Fibroblast of skin of left biceps (primary cell): Measurements from ENCODE around the gene PRKCB.

ENCODE experiments used
- DNase-seq, 2 experiments: peaks; one replicate each; pipeline ENCODE4 v3.0.0-alpha.2; 2013; ENCODE audit warnings: low read depth in 2 of 2

PRKCB gene

GRCh38 chr16:23968176-23968575 lies 132.4 kb downstream of the PRKCB start:
- no peak for DNase-seq

GRCh38 chr16:23969468-23970297 lies 133.9 kb downstream of the PRKCB start:
- DNase-seq: no peak

GRCh38 chr16:23974223-23974622 lies 138.4 kb downstream of the PRKCB start:
- DNase-seq: no peak

GRCh38 chr16:23975293-23975692 lies 139.5 kb downstream of the PRKCB start:
- DNase-seq: no peak

DNA sequence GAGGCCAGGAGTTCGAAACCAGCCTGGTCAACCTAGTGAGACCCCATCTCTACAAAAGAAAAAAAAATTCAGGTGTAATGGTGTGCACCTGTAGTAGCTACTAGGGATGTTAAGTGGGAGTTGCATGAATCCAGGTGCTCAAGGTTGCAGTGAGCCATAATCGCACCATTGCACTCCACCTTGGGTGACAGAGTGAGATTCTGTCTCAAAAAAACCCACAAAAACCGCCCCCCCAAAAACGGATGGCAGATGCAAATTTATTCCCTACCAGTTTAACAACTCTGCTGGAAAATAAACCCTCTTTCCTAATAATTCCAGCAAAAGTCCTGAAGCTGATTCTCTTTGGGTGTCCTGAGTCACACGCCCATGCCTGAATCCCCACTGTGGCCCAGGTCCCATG lies 140.3 kb downstream of the PRKCB start:
- DNase-seq: no peak

- no peak for DNase-seq
Observed at GRCh38 chr16:23976524-23976923, 140.7 kb downstream of the PRKCB start.

DNA sequence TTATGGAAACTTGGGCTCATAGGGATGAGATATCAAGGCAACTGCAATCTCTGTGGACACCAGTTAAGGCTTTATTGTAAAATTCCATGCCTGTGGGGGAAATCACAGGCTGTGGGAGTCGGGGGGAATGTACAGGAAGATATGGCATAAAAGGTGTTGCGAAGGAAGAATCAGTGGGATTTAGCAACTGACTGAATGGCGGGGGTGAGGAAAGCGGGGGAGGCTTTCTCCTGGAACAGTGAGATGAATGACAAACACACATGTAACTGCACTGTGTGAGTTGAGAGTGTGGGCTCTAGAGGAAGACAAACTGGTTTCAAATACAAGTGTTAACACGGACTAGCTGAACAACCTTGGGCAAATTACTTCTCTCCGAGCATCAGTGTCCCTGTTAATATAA lies 143.7 kb downstream of the PRKCB start:
- DNase-seq: no peak

DNA sequence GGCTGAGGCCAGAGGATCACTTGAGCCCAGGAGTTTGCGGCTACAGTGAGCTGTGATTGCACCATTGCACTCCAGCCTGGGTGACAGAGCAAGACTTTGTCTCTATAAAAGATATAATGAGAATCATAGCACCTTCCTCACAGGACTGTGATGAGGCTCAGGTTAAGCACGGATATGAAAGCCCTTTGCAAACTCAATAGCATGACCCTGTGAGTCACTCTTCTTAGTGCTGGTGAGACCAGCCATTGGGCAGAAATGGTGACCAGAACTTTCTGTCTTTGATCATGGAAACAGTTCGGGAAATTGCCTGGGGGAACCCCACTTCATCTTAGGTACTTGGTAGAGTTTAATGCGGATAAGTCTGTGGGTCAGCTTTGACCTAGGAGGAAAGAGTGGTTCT lies 144.2 kb downstream of the PRKCB start:
- no peak for DNase-seq

DNA sequence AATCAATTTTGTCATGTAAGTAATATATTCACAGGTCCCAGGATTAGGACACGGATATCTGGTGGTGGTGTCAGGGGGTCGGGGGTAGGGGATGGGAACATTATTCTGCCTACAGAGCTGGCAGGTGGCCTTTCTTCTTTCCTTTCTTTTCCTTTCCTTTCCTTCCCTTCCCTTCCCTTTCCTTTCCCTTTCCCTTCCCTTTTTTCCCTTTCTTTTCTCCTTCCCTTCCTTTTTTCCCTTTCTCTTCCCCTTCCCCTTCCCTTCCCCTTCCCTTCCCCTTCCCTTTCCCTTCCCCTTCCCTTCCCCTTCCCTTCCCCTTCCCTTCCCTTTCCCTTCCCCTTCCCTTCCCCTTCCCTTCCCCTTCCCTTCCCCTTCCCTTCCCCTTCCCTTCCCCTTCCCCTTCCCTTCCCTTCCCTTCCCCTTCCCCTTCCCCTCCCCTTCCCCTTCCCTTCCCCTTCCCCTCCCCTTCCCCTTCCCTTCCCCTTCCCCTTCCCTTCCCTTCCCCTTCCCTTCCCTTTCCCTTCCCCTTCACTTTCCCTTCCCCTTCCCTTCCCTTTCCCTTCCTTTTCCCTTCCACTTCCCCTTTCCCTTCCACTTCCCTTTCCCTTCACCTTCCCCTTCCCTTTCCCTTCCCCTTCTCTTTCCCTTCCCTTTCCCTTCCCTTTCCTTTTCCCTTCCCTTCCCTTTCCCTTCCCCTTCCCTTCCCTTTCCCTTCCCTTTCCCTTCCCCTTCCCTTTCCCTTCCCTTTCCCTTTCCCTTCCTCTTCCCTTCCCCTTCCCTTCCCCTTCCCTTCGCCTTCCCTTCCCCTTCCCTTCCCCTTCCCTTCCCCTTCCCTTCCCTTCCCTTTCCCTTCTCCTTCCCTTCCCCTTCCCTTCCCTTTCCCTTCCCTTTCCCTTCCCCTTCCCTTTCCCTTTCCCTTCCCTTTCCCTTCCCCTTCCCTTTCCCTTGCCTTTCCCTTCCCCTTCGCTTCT lies 145.9 kb downstream of the PRKCB start:
- DNase-seq: no peak

DNA sequence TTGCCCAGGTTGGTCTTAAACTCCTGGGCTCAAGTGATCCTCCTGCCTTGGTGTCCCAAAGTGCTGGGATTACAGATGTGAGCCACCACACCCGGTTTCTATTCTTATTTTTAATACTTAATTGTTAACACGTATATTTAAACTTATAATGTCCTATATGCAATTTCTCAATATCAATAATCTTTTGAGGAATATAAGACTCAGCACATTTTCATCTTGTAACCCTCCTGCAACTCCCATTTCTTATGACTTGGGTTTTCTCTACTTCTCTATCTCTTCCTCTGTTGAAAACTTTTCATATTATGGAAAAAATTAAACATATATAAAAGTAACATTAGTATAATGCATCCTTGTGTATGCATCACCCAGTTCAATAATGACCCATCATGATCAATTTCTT lies 150.7 kb downstream of the PRKCB start:
- DNase-seq: no peak

DNA sequence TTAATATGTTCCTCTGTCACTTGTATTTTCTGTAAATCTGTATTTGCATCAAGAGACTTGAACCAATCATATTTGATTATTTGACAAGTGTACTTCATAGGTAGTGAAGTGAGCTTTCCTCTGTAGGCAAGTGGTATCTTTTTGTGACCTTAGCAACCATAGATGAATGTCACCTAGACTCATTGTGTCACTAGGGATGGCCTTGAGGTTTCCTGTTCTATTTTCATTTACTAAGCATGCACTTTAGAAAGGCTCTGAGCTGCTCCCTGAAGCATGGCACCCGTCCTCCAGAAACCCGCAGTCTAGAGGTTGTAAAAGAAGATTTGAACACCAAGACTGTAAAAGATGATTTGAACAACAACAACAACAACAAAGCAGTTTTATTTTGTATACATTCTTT lies 151.7 kb downstream of the PRKCB start:
- no peak for DNase-seq

- no peak for DNase-seq
Observed at GRCh38 chr16:23990507-23990906, 154.7 kb downstream of the PRKCB start.

GRCh38 chr16:23991066-23991465 lies 155.3 kb downstream of the PRKCB start:
- DNase-seq: no peak

DNA sequence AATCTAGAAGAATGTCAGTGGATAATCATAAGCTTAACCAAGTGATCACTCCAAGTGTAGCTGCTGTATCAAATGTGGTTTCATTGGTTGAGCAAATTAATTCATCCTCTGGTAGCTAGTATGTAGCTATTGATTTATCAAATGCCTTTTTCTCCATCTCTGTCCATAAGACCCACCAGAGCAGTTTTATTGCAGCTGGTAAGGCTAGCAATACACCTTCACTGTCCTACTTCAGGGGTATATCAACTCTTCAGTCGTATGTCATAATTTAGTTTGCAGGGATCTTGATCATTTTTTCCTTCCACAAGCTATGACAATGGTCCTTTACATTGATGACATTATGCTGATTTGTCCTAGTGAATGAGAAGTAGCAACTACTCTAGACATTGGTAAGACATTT lies 158.8 kb downstream of the PRKCB start:
- DNase-seq: no peak

DNA sequence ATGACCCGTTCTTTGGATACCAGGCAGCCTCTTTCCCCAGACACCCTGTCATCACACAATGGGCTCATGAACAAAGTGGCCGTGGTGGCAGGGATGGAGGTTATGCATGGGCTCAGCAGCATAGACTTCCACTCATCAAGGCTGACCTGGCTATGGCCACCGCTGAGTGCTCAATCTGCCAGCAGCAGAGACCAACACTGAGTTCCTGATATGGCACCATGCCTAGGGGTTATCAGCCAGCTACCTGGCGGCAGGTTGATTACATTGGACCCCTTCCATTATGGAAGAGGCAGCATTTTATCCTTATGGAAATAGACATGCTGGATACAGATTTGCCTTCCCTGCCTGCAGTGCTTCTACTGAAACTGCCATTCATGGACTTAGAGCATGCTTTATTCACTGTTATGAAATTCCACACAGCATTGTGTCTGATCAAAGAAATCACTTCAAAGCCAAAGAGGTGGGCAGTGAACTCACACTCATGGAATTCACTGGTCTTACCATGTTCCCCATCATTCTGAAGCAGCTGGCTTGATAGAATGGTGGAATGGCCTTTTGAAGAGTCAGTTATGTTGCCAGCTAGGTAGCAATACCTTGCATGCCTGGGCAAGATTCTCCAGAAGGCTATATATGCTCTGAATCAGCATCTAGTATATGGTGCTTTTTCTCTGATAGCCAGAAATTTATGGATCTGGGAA lies 160.6 kb downstream of the PRKCB start:
- no peak for DNase-seq

DNA sequence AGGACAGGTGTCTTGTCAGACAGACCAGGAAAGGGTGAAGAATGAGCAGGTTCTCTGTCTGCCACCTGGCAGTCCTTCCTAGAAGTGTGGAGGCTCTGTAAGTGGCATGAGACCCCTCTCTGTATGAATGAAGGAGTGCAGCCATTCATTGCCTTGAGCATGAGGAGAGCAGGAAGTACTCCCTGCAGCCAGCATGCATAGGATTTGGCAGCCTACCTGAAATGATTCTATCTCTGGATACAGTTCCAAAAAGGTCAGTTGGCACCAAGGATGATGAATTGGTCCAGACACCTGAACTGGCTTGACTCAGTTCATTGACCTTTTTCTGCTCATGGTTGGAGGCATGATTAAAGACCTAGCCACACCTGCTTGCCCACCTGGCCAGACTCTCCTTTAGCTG lies 163.0 kb downstream of the PRKCB start:
- no peak for DNase-seq

GRCh38 chr16:23999663-24000062 lies 163.9 kb downstream of the PRKCB start:
- no peak for DNase-seq

DNA sequence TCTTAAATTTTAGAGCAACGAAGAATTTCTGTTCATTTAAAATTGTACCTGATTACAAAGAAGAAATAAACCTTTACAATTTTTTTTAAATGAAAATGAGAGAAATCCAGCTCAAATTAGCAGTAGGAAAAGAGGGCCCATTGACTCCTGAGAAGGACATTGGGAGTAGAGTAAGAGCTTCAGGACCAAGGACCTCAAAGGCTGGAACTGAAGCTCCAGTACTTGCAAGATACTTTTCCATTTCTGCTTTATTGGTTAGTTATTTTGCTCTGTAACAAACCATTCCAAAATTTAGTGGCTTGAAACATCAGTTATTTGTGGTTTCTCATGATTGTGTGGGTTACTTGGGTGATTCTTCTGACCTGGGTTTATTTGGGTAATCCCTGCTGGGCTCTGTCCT lies 165.9 kb downstream of the PRKCB start:
- no peak for DNase-seq

DNA sequence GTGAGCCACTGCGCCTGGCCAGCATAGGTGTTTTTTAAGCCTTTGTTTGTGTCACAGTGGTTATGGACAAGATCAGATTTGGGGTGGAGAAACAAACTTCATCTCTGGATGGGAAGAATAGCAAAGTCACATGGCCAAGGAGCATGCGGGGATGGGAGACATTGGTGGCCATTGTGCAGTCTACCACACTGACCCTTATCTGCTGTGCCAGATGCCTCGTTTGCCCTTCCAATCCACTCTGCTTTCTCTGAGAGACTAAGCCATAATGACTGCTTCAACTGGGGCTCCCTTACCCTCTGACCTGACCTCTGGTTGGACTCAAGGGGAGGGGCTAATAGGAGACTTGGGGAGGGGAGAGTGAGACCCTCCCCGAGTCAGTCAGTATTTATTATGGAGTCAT lies 166.8 kb downstream of the PRKCB start:
- no peak for DNase-seq

- DNase-seq: no peak
Observed at GRCh38 chr16:24005577-24005976, 169.8 kb downstream of the PRKCB start.

GRCh38 chr16:24007391-24007790 lies 171.6 kb downstream of the PRKCB start:
- no peak for DNase-seq

GRCh38 chr16:24007934-24008333 lies 172.2 kb downstream of the PRKCB start:
- DNase-seq: no peak
